GM12892 (cell line): ENCODE measurements around the gene CHD2.
"Not testable (repeated sequence)": the region's sequence is repeated elsewhere in the genome, so short reads cannot be mapped to it uniquely, and the experiment has no call there.

Experiments used
- POLR2A ChIP-seq: IDR thresholded peaks from 2 replicates; pipeline ENCODE4 v1.6.1; 2011; ENCODE audit warnings: low read depth, low read length, control low read depth
- TAF1 ChIP-seq: IDR thresholded peaks from 2 replicates; pipeline ENCODE4 v1.6.1; 2011; ENCODE audit warnings: low read depth, mild to moderate bottlenecking, control low read depth, low read length, borderline replicate concordance

DNA sequence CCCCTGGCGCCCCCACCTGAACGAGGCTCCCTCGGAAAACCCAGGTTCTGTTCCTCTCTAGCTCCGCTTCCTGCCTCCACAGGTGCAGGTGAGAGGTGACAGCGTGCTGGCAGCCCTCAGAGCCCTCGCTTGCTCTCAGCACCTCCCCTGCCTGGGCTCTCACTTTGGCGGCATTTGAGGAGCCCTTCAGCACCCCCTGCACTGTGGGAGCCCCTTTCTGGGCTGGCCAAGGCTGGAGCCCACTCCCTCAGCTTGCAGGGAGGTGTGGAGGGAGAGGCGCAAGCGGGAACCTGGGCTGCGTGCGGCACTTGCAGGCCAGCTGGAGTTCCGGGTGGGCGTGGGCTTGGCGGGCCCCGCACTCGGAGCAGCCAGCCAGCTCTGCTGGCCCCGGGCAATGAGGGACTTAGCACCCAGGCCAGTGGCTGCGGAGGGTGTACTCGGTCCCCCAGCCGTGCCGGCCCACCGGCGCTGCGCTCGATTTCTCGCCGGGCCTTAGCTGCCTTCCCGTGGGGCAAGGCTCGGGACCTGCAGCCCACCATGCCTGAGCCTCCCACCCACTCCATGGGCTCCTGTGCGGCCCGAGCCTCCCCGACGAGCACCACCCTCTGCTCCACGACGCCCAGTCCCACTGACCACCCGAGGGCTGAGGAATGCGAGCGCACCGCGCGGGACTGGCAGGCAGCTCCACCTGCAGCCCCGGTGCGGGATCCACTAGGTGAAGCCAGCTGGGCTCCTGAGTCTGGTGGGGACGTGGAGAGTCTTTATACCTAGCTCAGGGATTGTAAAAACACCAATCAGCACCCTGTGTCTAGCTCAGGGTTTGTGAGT, 131.6 kb downstream of the CHD2 start:
- not testable (repeated sequence) for TF ChIP-seq POLR2A, TAF1
